Activated T-cell treated with anti-CD3 and anti-CD28 coated beads for 1 hour (primary cell): Measurements from ENCODE around the gene NLRC5.
"Not testable (repeated sequence)": the region's sequence is repeated elsewhere in the genome, so short reads cannot be mapped to it uniquely, and the experiment has no call there.

ENCODE experiments used
- DNase-seq: peaks from one replicate; pipeline ENCODE4 v3.0.0-alpha.2; 2020; ENCODE audit warnings: low read depth

The NLRC5 gene

GRCh38 chr16:57049678-57050077, 60.3 kb downstream of the NLRC5 start:
- no peak for DNase-seq

- no peak for DNase-seq
Measured at GRCh38 chr16:57051696-57052228, 62.4 kb downstream of the NLRC5 start.

- no peak for DNase-seq
Measured at GRCh38 chr16:57053206-57053605, 63.8 kb downstream of the NLRC5 start.

DNA sequence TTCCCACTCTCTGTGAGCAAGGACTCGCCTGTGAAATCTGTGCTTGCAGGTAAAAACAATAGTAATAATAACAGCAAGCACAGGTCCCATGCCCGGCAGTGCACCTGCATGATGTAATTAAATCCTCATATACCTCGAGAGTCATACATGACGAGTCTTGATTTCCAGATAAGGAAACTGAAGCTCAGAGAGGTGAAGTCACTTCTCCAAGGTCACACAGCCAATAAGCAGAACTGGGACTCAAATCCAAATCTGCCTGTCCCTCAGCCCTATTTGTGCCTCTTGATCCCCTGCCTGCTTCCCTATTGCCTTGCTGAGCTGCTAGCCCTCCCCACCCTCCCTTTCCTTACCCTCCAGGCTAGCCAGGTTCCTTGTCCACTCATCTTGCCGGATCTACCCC, 65.0 kb downstream of the NLRC5 start:
- DNase-seq = no peak

GRCh38 chr16:57054771-57055170, 65.4 kb downstream of the NLRC5 start:
- DNase-seq = no peak

- DNase-seq = no peak
Measured at GRCh38 chr16:57055671-57056070, 66.3 kb downstream of the NLRC5 start.

DNA sequence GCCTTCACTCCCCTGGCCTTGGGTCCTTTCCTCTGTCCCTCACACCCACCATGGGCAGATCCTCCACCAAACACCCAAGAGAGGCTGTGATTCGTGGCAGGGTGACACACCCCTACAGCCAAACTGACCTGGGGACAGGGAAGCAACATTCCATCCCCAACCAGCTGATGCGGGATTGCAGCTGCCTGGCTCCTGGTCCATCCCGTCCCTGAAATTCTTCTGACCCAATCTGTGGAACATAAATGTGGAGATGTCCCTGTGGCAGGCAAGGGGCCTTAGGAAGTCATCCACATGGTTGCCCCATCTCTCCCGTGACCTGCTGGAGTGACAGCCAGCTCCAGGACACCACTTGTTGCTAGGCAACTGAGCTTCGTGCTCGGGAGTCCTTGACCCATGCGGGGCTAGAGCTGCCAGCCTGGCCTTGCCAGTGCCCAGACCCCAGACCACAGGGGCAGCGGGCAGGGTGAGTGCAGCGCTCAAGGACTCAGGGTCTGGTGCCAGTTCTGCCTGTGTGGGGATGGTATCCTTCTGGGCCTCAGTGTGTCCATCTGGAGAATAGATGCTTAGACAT, 69.0 kb downstream of the NLRC5 start:
- DNase-seq = no peak

DNA sequence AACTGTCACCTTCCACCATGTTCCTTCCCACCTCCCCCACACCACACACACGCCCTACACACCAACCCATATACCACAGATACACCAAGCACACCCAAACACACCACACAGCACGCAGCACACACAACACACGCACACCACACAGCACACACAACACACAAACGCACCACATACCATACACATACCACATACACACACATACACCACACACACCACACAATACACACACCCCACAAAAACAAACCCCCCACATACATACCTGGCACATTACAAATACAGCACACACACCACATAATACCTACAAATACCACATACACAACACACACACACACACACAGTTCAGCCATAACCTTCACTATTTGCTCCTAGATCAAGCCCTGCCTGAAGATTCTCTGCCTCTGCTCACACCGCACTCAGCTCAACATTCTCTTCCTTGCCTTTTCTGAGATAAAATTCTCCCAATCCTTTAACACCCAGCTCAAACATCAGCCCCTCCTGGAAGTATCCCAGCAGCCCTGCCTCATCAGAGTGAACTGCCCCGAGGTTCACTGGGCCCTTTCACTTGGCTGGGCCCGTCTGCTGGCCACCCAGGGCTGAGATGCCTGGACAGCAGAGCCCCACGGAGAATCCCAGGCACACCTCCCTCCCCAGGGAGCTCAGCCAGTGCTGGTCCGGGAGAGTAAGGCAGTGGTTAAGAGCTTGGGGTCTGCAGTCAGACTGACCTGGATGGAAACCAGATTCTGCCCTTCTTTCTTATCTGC, 71.1 kb downstream of the NLRC5 start:
- no peak for DNase-seq

DNA sequence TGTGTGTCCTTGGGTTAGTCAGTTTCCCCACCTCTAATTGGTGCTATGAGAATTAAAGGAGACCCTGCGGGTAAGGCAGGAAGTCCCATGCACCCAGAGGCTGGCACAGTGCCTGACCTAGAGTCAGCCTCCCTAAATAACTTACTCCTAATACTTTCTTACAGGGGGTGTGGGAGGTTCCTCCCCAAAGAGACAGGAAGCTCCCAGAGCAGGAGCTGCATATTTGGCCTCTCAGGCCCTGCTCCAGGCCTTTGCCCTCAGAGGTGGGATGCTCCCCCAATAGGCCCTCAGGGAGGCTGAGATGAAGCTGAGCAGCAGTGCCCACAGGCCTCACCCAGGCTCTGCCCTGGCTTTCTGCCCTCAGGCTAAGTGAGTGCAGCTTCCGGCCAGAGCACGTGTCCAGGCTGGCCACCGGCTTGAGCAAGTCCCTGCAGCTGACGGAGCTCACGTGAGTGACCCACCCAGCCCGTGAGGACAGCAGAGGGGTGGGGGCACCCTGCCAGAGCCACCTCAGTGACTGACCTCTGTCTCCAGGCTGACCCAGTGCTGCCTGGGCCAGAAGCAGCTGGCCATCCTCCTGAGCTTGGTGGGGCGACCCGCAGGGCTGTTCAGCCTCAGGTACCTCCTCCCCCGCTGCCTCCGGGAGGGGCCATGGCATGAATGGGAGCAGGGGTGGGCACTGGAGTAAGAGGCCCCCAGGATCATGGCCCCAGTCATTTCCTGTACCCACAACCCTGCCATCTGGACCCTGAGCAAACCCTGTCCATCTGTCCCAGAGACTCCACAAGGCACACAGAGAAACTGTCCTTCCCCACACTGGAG, 71.9 kb downstream of the NLRC5 start:
- no peak for DNase-seq

DNA sequence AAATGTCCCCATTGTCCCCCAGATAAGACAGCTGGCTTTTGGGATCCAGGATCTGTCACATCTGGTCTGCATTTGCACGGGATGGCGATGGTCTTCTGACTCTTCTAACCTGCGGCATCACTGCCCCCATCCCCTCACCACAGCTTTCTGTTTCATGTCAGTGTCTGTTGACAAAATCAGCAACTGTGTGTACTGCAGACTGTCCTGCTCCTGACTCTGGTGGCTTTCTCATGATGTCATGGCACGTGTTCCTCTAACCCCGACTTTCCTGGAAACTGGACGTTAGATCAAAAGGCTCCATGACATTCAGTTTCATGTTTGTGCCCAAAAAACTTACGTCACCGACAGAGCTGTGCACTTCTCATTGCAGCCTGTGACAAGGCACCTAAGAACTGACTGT, 73.0 kb downstream of the NLRC5 start:
- no peak for DNase-seq

GRCh38 chr16:57063189-57063588, 73.8 kb downstream of the NLRC5 start:
- not testable (repeated sequence) for DNase-seq

GRCh38 chr16:57064995-57065394, 75.6 kb downstream of the NLRC5 start:
- no peak for DNase-seq

- DNase-seq = no peak
Measured at GRCh38 chr16:57066625-57067024, 77.3 kb downstream of the NLRC5 start.

DNA sequence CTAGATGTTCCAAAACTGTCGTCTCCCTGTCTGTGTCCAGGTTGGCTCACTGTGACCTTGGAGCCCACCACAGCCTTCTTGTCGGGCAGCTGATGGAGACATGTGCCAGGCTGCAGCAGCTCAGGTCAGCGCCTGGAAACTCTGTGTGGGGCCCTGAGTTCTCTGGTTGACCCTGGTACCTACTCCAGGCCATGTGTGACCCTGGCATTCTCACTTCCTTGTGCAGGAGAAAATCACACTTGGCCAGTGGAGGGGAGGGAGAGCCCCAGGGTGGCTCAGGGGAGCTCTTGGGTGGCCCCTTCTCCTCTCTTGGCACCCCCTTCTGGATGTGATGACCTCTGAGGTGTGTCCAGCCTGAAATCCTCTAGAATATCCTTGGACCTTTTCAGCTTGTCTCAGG, 78.0 kb downstream of the NLRC5 start:
- no peak for DNase-seq

DNA sequence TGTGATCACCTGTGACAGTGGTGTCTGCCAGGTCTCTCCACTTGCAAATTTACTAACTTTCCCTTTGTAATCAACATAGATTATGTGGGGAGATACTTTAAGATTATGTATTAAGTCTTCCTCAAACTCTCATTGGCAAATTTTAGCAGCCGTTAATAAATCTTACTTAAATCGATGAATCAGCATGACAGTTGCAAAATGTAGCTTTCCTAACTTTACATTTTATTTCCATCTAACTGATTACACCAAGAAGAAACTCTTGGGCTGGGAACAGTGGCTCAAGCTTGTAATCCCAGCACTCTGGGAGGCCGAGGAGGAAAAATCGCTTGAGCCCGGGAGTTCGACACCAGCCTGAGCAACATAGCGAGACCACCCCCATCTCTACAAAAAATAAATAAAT, 79.7 kb downstream of the NLRC5 start:
- no peak for DNase-seq

GRCh38 chr16:57069635-57070370, 80.4 kb downstream of the NLRC5 start:
- no peak for DNase-seq

GRCh38 chr16:57070424-57070823, 81.1 kb downstream of the NLRC5 start:
- no peak for DNase-seq

DNA sequence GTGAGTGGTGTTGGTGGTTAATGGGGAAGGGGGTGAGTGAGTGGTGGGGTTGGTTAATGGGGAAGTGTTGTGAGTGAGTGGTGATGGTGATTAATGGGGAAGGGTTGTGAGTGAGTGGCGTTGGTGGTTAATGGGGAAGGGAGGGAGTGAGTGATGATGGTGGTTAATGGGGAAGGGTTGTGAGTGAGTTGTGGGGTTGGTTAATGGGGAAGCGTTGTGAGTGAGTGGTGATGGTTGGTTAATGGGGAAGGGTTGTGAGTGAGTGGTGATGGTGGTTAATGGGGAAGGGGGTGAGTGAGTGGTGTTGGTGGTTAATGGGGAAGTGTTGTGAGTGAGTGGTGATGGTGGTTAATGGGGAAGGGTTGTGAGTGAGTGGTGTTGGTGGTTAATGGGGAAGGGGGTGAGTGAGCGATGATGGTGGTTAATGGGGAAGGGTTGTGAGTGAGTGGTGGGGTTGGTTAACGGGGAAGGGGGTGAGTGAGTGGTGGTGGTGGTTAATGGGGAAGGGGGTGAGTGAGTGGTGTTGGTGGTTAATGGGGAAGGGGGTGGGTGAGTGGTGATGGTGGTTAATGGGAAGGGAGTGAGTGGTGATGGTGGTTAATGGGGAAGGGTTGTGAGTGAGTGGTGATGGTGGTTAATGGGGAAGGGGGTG, 81.8 kb downstream of the NLRC5 start:
- DNase-seq = not testable (repeated sequence)

DNA sequence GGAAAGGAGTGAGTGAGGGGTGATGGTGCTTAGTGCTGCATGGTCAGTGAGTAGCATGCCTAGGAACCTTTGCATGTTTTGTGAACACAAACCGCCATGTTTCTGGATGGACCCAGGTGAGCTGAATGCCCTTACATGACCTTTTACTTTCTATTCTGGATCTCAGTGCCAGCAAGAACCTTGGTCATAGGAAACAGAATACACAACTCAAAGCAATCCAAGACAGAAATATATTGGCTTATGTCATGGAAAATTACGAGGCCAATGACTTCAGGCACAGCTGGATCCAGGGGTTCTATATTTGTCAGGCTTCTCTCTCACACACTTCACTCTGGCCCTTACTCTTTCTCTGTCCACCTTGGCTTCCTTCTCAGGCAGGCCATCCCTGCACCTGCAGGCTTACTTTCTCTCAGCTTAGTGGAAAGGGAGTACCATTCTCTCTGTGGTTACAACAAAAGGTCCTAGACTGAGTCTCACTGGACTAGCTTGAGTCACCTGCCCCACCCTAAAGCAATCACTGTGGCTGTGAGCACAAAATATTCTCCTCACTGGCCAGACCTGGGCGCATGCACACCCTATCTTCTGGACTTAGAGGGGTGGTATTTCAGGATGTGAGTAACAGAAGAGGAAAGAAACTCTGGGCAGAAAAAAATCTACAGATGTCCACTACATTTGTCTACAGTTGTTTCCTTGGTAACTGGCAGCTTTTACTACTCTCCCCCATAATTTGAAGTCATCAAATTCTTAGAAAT, 82.7 kb downstream of the NLRC5 start:
- no peak for DNase-seq

DNA sequence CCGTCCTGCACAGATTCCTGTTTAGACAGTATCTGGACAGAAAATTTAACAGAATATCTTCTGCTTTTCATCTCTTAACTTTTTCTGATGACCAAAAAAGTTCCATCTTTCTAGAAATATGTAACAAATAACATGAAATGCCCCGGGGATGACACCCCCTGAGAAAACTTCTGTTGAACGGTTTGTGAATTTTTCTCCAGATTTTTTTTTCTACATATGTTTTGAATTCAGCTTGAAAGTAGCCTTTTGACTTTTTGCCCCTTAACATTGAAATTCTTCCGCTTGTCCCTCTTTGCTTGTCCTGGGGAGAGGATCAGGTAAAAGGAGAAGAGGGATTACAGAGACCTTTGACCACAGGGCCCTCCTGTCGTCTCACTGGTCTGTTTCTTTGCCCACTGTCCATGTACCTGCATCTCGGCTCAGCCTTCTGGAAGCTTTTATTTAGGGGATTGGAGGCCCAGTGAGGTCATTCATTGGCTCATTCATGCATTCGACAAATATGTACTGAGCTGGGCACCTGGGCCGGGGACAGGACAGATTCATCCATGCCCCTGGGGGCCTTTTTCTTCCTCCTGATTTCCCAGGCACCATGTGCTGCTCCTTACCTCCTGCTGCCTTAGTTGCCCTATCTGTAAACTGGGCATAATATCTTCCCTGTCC, 83.4 kb downstream of the NLRC5 start:
- DNase-seq = no peak
